Left renal pelvis (tissue), 4 donors: Measurements from ENCODE around the gene LRRC47. TPM values are rescaled to one million over a fixed set of nuclear protein-coding genes. Genes with fewer than 3 reads are reported as not detected.

Experiments
- DNase-seq, 4 donors: peaks; one replicate each; pipeline ENCODE4 v3.0.0-alpha.2; 2013; ENCODE audit warnings: low read depth in 4 of 4, low spot score in 3 of 4
- polyA plus RNA-seq, 4 donors: library from polyadenylated mRNA; unstranded; fragments of 120-200 nt; gene quantifications; one replicate each; pipeline ENCODE4 v1.2.1, GENCODE V29; 2013; ENCODE audit not compliant: insufficient read length in 4 of 4

Gene LRRC47
- polyA plus RNA-seq, 4 donors: 53.6 to 77.5 (median 62.1) TPM

DNA sequence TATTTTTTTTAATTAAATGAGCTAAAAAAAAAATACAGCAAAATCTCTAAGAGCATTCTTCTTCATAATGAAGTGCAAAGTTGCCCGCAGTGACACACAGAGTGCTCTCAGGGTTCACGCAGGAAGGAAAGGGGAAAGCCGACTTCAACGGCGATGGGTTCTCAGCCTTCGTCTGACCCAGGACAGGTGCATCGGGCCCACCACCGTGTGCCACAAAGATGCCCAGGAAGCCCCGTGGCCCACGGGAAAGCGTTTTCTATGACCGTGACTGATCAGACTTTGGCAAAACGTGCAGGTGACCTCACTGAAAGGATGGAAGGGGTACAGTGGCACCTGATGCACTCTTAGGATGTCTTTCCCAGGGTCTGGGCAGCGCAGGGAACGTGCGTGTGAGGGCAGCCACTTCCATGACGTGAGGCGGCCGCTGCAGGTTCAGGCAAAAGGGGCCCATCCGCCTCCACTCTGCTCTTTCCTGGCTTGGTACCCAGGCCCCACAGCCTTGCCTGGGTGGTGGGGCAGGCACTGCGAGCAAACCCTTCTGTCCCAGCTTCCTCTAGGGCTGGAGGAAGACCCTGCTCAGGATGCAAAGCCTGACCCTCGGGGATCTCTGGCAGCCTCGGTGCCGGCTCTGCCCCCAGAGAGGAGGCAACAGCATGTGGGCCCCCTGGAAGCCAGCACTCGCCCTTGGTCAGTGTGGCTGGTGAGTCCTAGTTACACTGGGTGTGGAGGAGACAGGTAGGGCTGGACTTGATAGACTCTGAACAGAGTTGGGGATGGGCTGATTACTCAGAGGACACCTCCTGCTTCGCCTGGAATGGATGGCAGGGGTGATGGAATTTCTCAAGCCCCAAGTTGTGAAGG, 8.3 kb downstream of the LRRC47 start:
- DNase-seq: no peak

DNA sequence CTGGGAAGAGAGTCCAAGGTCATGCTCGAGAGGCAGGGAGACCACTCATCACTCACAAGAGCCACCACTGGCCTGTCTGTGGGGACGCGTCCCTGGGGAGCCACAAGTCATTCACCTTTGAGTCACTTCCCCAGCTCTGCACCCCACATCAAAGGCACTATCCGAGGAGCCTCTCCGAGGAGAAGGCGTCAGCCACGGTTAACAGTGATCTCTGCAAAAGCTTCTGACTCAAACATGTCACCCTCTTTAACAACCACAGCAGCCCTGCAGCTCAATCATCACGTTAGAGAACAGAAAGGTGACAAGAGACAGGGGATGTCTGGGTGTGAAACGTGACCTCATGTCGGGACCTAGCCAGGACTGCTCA, 9.0 kb downstream of the LRRC47 start:
- no peak for DNase-seq

DNA sequence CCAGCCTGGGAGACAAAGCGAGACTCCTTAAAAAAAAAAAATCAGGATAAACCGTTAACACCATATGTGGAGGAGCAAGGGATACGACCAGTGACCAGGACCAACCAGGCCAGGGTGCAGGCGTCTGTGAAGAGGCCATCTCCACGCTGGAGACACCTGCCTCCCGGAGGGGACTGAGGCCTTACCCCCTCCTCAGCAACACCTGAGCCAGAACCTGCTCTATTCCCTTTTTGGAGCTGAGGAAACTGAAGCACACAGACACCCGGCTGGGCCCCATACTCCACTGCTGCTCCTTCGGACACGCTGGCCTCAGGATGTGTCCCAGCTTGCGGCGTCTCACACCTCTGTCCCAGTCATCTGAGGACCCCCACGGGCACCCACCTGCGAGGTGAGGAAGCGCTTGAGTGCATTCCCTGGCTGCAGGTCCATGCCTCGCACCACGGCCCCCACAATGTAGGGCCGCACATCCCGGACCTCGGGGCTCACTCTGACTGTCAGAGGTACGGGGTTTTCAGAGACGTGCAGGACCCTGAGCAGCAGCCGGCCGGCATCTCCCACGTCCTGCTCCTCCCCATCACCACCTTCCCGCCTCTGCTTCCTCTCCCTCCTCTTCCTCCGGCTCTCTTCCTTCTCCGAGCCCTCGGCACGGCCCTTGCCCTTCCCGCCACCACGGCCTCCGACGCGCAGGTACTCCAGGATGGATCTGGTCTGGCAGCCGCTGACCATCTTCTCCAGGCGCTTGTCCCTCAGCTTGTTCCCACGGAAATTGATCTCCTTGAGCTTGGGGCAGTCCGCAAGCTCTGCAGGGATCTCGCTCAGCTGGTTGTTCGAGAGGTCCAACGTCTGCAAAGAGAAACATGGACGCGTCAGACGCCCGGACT, 9.6 kb downstream of the LRRC47 start:
- no peak for DNase-seq

DNA sequence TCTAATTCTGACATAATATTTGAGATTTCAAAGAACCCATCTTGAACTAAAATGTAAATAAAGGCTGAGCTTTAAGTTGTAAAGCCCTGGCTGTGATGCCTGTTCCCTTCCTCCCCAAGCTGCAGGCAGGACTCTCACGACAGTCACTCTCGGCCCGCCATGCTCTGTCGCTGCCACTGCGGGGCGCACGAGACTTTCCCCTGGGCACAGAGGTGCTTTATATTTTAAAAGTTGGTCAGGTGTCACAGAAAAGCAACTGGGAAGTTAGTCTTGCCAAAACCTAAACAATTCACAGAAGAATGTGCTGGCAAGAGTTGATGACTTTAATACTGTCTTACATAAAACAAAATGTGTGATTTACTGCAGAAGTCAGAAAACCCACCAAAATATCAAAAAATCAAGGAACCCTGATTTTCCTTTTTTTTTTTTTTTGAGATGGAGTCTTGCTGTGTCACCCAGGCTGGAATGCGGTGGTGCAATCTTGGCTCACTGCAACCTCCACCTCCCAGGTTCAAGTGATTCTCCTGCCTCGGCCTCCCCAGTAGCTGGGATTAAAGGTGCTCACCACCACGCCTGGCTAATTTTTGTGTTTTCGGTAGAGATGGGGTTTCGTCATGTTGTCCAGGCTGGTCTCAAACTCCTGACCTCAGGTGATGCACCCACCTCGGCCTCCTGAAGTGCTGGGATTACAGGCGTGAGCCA, 10.7 kb downstream of the LRRC47 start:
- no peak for DNase-seq

DNA sequence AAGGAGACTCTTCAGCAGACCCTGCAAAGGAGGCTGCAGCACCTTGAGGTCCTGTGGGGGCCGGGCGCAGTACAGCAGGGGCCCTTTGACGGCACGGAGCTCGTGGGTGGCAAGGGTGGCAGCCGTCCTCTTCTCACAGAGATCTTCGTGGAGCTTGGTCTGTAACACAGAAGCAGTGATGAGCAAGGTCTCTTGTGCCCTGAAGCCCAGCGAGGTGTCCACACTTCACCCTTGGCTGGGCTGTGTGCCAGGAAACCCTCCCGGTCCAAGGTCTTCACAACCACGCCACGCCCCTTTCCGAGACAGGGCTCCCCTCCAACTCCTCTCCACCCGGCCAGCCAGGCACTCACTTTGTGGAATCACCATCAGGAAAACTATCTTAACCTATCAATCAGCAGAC, 11.3 kb downstream of the LRRC47 start:
- no peak for DNase-seq

DNA sequence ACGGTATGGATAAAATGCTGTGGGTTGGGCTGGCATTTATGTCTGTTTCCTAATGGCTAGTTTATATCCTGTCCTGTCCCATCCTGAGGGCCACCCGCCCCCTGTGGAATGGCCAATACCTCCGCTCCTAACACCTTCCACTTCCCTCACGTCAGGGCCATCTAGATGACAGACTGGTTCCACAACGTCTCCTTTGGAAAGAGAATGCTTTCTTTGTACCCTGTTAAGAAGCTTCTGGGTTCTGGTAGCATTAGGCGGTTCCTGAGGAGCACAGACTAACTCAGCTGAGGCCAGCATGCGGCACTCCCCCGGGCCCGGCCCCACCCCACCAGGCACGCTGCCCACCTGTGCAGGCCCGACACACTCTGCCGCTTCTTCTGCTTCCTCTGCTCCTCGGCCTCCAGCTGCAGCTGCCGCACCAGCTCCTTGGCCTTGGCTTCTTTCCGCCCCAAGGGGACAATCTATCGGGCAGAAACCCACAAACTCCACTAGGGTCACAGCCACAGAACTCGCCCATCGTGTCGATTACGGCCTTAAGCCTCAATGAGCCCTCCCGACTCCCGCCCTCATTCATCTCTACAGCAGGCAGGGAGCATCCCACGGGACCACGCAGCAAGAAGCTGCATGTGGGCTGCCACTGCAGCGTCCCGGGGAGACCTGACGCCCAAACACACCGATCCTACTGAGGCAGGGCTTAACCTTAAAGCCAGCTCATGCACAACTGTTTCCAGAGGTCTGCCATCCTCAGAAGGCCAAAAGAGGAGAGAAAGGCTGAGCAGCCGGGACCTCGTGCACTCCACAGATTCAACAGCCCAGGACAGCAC, 12.4 kb downstream of the LRRC47 start:
- DNase-seq: no peak

DNA sequence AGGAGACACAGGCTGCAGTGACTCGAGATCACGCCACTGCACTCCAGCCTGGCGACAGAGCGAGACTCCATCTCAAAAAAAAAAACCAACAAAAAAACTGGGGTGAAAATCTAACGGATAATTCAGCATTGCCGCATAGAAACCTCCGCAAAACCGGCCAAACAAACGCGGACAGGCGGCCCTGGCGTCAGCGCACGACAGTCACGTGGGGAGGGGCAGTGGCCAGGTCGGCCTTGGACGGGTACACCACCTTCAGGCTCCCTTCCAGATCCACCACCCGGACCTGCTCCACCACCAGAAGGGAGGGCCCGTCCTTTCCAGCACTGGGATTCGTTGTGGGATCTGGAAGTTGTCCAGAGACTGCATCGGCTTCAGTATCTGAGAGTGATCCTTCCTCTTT, 15.4 kb downstream of the LRRC47 start:
- DNase-seq: no peak

DNA sequence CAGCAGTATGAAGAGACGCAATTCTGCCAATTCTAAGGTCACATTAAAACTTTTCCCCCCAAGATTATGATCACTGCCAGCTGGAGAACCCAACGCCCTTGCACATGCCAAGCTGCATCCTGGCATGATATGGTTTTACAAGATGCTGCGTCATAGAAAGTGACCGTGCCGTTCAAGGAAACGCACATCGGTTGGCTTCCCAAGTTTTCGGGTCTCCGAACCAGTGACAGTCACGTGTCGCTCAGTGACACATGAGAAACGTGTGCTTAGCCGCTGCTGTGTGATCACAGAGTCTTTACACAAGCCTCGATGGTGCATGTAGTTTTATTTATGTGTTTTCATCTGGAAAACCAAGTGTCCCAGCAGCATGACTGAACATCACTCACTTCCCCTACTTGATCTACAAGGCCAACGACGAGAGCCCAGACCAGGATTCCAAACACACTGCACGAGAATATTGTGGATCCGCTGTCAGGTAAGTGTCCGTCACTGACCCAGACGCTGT, 16.3 kb downstream of the LRRC47 start:
- DNase-seq: no peak

DNA sequence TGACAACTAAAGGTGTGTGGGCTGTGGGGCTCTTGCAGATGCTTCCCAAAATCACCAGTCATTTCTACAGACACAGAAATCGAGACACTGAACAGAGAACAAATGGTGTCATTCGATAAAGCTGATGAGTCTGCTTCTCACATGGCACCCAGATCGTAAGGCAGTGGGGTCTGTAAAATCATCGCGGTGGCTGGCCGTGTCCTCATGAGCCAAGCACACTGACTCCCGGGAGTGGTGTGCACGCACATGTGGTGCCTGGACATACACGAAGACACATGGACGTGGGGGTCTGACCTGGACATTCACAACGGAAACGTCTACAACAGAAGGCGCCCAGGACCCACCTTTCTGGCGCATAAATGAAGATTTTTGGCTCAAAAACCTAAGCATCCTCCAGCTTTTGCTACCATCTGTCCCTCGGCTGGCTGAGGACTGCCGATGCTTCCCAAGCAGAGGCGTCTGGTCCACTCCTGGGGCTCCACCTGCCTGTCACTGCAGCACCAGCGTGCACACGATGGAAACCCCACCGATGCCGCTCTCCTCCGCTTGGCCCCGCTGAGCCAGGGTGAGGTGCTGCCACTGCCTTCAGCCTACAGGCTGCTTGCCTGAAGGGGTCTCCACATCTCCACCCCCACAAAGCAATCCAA, 16.9 kb downstream of the LRRC47 start:
- DNase-seq: no peak

DNA sequence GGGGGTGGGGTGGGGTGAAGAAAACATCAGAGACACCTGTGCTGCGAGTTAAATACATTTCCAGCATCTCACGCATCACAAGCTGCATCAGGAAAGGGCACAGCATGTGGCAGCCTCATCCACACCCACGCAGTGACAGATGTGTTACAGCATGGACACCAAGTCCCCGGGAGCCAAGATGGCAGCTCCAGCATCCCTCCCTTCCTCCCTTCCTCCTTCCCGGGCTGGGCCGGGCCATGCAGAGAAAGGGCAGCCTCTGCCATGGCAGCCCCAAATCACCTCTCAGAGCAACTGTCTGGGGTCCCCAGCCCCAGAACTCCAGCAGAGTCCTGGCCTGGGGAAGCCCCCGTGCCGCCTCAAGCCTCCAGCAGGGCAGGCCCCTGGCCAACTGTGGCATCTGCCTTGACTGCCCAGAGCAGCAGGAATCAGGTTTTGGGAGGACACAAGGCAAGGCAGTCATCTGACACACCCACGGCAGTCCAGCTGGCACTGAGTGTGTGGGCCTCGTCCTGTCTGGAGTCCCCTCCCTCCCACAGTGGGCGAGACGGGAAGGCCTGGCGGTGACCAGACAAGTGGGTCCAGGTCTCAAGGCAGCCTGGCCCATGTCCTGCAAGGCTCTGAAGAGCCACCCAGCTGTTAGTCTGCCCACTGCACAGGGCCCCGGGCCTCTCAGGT, 17.6 kb downstream of the LRRC47 start:
- no peak for DNase-seq

DNA sequence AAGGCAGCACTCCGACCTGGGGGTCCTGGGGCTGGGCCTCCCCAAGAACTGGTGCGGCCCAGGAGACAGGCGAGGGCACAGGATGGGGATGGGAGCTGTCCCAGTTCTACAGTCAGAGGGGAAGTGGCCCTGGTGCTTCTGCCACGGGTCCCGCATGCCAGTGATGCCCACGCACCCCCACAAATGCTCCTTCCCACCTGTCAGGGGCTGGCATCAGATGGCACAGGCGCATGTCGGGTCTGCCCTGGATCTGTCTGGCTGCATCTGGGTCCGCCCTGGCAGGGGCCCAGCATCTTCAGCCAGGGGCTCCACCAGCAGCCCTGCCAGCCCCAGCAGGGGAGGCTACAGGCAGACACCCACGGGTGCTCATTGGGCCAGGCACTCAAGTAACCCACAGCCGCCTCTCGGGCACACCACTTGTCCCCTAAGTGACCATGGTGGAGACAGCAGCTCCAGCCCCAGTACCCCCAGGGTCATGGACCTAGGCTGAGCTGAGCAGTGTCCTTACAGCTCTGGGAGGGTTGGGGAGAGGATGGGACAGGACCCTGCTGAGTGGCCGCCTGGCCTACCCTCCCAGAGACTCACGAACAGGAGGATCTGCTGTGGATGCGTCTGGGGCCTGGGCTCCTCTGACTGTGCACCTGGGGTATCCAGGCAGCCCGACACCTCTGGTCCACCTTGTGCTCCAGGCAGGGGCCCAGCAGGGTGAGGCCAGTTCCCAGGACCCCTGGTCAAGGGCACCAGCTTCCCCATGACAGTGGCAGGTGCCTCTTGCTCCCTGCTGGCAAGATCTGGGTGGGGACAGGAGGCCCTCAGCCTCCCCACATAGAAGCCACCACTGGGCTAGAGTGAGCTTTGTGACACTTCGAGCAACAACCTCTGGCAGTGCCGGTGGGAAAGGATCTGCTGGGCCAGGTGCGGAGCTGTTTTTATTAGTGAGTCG, 18.4 kb downstream of the LRRC47 start:
- no peak for DNase-seq

DNA sequence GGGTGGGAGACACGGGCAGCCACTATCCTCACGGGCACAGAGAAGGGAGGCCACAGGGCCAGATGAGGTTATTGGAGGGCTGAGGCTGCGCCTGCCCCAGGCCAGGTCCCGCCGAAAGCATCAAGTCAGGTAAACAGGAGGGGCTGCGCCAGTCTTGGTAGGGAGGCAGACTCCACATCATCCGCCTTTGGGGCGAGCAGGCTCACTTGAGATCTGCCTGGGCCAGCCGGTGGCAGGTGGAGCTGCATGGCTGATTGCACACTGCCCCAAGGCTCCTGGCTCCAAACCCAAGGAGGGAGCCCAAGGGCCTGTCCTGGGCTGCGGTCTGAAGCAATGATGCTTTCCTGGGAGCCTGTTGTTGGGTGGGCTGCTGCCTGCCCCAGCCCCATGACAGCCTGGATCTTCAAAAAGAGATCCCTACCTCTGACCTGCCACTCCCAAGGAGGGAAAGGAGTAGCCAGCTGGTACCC, 19.2 kb downstream of the LRRC47 start:
- no peak for DNase-seq

DNA sequence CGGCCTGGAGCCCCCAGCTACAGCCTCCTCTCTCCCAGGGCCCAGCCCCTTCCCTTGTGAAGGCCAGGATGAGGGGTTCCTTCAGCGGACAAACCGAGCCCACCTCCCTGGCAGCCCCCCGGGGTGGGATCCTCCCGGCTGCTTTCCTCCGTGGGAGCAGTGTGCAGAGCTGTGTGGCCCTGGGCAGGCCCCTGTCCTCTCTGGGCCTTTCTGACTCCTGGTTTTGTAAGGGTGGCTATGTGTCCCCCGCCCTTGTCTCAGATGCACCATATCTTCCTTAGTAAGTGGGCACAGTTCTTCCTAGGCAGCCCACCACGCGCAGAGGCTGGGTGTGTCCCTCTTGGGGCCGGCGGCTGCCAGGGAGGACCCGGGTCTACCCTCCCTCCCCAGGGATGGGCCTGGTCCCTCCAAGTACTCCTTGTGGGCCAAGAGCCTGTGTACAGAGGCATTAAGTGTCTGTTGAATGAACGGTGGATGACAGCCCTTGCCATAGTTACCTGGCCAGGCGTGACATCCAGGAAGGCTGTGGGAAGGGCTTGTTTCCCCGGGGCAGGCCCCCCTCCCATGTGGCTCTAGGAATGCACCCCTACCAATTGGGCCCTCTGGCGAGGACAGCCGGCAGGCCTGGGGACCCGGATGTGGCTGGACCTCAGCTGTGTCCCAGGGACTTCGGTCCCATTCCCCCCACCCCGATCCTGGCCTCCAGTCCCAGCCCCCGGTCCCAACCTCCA, 19.9 kb downstream of the LRRC47 start:
- DNase-seq: no peak

DNA sequence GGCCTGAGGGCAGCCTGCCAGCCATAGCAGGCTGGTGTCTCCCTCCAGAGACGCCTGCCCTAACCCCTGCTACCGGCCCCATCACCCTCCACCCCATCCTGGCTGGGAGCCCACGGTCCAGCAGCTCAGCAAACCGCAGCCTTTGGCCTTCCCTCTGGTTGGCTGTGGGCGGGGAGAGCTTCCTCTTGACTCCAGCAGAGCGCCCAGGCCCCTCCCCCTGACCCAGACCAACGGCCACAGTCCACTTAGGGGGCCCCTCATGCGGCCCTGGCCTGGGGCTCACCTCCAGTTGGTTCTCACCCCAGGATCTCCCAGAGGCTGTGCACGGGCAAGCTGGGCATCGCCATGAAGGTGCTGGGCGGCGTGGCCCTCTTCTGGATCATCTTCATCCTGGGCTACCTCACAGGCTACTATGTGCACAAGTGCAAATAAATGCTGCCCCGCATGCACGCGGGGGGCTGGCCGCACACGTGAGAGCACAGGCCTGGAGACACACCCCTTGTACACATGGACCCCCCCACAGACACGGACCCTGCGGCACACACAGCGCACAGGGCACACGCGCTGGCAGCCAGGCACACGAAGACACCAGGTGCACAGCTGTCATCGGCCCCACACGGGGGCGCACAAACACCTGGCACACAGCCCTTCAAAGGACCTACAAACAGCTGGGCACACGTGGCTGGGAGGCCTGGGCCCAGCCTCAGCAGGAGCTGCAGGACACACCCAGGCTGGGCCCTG, 20.6 kb downstream of the LRRC47 start:
- DNase-seq: peak in 1 of 4 donors; percentile 49

DNA sequence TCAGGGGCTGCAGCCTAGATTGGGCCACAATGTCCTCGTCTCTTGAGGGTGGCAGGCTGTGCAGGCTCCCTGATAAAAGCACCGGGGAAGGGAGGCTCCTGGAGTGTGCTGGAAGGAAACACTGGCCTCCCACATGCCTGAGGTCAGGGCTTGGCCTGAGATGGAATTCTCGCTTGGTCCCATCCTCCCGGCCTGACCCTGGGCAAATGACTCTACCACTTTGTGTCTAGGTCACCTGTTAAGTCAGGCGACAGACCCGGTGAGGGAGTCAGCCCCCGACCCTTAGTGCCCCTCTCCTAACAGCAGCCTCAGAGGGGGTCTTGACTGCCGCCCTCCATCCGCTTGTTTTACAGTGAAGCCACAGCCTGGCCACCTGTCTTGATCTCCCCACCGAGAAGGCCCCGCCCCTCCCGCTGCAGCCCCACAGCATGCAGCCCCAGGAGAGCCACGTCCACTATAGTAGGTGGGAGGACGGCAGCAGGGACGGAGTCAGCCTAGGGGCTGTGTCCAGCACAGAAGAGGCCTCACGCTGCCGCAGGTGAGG, 21.3 kb downstream of the LRRC47 start:
- DNase-seq: no peak

DNA sequence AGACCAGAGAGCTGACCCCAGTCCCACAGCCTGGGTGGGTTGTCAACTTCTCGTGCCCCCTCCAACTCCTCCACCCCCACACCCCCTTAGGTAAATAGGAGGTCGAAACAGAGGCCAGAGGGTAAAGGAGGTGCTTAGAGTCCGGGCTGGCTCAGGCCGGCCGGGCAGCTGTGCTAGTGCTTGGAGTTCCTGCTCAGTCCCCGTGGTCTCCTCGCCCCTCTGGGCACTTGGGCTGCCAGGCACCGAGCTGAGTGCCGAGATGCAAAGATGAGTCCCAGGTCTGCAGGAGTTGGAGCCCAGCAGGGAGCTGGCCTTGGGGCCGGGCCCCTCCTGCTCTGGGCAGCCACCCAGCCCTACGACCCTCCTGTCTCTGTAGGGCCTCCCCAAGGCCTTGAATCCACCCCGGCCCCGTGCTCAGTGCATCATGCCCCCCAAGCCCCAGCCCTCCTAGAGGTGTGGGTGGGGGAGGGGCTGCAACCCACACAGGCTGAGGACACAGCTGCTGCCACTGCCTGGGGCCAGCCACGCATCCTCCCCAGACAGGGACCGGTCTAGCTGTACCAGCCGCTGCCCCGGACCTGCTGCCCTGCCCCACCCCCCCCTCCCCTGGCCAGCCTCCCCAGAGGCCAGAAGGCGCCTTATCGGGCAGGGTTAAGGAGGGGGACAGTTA, 21.9 kb downstream of the LRRC47 start:
- DNase-seq: no peak
